Coronary artery (tissue), 2 donors: ENCODE results near the gene PRKN.

Experiments
- DNase-seq: peaks from one replicate; pipeline ENCODE4 v3.0.0-alpha.2; 2017; ENCODE audit warnings: low spot score
- H3K27ac ChIP-seq, 2 donors: fragments of 200-600 bp; sonication (generic); one replicate each; pipeline ENCODE4 v1.5.1; 2016 to 2019
- H3K4me3 ChIP-seq: fragments of 200-600 bp; sonication (generic); 2 replicates; pipeline ENCODE4 v1.5.1; 2016; ENCODE audit warnings: mild to moderate bottlenecking, moderate library complexity
- TF ChIP-seq, protein P1 (sequence below): fragments of 200-600 bp; sonication (generic); IDR thresholded peaks from one replicate; pipeline ENCODE4 v1.5.1; 2019; ENCODE audit warnings: antibody characterized with exemption

Gene PRKN

DNA sequence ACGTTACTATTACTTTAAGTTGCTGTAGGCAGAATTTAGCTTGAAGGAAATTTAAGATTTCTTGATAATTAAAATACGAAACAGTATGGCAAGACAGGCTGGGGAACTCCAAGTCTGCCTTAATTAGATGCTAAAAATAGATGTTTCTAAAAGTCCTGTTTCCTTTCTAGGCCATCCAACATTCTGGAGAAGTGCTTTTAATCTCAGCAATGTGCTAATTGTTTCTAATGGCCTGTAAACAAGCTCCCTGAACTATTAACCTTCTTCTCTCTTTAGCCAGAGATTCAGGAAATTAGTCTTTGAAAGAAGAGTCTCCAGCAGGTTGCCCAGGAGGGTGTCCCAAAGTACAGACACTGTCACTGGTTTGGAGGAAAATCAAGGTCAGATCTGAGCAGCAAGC is 776.4 kb downstream of the PRKN start:
- H3K27ac ChIP-seq: no peak overlapping the region
- TF ChIP-seq, protein P1, sequence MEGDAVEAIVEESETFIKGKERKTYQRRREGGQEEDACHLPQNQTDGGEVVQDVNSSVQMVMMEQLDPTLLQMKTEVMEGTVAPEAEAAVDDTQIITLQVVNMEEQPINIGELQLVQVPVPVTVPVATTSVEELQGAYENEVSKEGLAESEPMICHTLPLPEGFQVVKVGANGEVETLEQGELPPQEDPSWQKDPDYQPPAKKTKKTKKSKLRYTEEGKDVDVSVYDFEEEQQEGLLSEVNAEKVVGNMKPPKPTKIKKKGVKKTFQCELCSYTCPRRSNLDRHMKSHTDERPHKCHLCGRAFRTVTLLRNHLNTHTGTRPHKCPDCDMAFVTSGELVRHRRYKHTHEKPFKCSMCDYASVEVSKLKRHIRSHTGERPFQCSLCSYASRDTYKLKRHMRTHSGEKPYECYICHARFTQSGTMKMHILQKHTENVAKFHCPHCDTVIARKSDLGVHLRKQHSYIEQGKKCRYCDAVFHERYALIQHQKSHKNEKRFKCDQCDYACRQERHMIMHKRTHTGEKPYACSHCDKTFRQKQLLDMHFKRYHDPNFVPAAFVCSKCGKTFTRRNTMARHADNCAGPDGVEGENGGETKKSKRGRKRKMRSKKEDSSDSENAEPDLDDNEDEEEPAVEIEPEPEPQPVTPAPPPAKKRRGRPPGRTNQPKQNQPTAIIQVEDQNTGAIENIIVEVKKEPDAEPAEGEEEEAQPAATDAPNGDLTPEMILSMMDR: no peak

DNA sequence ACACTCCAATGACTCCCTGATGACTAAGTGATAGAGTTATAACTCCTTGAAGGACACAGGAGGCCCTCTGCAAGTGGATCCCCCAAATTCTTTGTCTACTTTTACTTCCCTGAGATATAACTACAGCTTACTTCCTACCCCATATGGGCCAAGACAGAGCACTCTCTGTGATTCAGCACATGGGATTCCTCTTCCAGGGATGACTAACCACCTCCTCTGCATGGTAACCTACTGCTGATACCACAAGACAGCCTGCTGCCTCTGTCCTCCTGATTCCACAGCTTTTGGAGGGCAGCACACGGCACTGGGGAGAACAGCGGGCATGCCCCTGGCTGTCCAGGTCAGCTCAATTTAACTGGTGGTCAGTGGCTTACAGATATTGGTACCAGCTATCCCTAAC is 778.0 kb downstream of the PRKN start:
- Histone ChIP-seq H3K4me3 (no peak overlapping the region), H3K27ac (no peak overlapping the region)
- DNase-seq: no peak
- TF ChIP-seq, protein P1: no peak

More for the DNA sequence above, 776.4 kb downstream of the PRKN start:
- DNase-seq: no peak
- no peak overlapping the region for H3K4me3 ChIP-seq

DNA sequence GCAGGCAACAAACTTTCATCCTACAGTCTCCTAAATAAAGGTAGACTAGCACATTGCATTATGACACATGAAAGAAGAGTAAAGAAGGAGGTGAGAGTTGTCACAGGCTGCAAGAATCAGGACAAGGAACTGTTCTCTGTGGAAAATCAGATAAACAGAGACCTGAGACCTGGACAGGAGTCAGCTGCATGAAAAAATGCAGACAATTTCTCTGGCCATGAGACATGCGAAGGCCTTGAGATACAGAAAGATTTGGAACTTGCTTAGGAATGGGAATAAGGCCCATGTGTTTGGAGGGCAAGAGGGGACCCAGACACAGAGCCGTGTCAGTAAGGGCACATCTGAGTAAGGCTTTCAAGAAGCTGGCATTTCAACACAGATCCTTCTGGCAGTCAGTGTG is 779.1 kb downstream of the PRKN start:
- H3K27ac ChIP-seq: no peak overlapping the region
- no peak overlapping the region for H3K4me3 ChIP-seq
- DNase-seq: no peak
- TF ChIP-seq, protein P1: no peak

DNA sequence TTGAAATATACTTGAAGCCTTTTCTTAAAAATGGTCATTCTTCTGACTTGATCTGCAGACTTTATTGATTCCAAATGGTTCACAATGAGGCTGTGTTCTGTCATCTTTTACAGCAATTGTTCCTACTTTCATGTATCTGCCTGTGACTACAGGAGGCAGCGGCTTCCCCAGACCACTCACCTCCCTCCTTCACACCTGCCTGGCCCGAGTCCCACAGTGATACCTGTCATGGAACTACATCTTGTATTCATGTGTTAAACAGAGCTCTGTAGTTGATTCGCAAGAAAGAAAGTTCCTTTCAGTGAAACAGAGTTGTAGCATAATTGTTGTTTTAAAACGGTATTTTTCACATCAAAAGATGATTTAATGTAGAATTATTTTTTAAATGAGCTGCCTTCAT is 780.2 kb downstream of the PRKN start:
- no peak for DNase-seq
- no peak overlapping the region for H3K4me3 ChIP-seq

DNA sequence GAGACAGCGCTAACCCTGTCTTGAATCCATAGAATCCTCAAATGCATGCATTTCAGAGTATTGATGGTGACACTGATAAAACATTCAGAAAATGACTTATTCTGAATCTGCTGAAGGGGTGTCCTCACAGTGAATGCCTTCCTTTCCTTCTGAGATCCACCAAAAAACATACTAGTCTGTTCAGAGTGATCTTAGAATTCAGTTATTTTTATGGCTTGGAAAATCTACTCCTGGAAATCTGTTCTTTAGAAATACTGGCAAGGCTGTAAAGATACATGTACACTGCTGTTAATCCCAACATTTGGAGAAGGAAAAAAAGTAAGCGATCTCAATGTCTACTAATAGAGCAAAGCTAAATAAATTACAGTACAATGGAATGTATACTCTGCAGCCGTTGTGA is 781.1 kb downstream of the PRKN start:
- TF ChIP-seq, protein P1: no peak
- H3K27ac ChIP-seq: no peak overlapping the region
- H3K4me3 ChIP-seq: no peak overlapping the region
- no peak for DNase-seq

More for the DNA sequence above, 780.2 kb downstream of the PRKN start:
- TF ChIP-seq, protein P1: no peak
- H3K27ac ChIP-seq: no peak overlapping the region

DNA sequence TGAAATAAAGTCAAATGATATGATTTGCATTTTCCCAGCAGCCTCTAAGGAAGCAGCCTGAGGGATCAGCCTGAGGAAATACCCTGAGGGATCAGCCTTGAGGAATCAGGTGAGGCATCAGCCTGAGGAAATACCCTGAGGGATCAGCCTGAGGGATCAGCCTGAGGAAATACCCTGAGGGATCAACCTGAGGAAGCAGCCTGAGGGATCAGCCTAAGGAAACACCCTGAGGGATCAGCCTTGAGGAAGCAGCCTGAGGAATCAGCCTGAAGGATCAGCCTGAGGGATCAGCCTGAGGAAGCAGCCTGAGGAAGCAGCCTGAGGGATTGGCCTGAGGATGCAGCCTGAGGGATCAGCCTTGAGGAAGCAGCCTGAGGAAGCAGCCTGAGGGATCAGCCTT is 784.0 kb downstream of the PRKN start:
- TF ChIP-seq, protein P1: no peak
- H3K4me3 ChIP-seq: no peak overlapping the region
- no peak for DNase-seq

DNA sequence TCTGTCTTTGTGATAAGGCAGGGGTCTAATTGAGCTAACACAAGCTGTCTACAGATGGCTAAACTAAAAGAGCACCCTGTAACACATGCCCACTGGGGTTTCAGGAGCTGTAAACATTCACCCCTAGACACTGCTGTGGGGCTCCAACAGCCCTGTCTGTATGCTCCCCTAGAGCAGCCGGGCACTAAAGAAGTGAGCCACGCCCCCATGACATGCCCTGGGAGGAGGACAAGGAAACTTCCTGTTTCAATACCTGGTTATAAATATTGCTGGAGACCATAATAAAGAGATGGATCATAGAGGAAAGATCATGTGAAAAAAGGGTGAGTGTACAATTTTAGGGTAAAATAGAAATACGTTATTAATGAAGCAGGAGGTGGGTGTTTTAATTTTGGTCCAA is 786.0 kb downstream of the PRKN start:
- TF ChIP-seq, protein P1: no peak
- DNase-seq: no peak
- Histone ChIP-seq H3K27ac (no peak overlapping the region), H3K4me3 (no peak overlapping the region)

More for the DNA sequence above, 784.0 kb downstream of the PRKN start:
- H3K27ac ChIP-seq: no peak overlapping the region
